Measurements from ENCODE around the gene EPB41L4B.

EPB41L4B gene

GRCh38 chr9:109283012-109283411, 37.8 kb downstream of the EPB41L4B start:
- DNase-seq (ENCODE audit: low read depth in 2 of 2): no peak
- no peak for TF ChIP-seq CTCF (IDR thresholded peaks at IDR 0.05; ENCODE audit: low read depth, low read length)
- no peak overlapping the region for H3K4me3 ChIP-seq (replicated peaks in 1 of 2; ENCODE audit: low read depth in 2 of 2, low read length in 2 of 2)

GRCh38 chr9:109282302-109282701, 38.6 kb downstream of the EPB41L4B start:
- no peak overlapping the region for H3K4me3 ChIP-seq (replicated peaks in 1 of 2; ENCODE audit: low read depth in 2 of 2, low read length in 2 of 2)
- TF ChIP-seq CTCF (IDR thresholded peaks at IDR 0.05; ENCODE audit: low read depth, low read length): no peak
- DNase-seq (ENCODE audit: low read depth in 2 of 2): no peak

- no peak overlapping the region for H3K4me3 ChIP-seq (replicated peaks in 1 of 2; ENCODE audit: low read depth in 2 of 2, low read length in 2 of 2)
- no peak for TF ChIP-seq CTCF (IDR thresholded peaks at IDR 0.05; ENCODE audit: low read depth, low read length)
- DNase-seq (ENCODE audit: low read depth in 2 of 2): no peak
These were observed 39.3 kb downstream of the EPB41L4B start for GRCh38 chr9:109281518-109281917.

GRCh38 chr9:109278848-109279247, 42.0 kb downstream of the EPB41L4B start:
- no peak overlapping the region for H3K4me3 ChIP-seq (replicated peaks in 1 of 2; ENCODE audit: low read depth in 2 of 2, low read length in 2 of 2)
- DNase-seq (ENCODE audit: low read depth in 2 of 2): no peak
- no peak for TF ChIP-seq CTCF (IDR thresholded peaks at IDR 0.05; ENCODE audit: low read depth, low read length)

GRCh38 chr9:109278216-109278615, 42.6 kb downstream of the EPB41L4B start:
- no peak for TF ChIP-seq CTCF (IDR thresholded peaks at IDR 0.05; ENCODE audit: low read depth, low read length)
- no peak overlapping the region for H3K4me3 ChIP-seq (replicated peaks in 1 of 2; ENCODE audit: low read depth in 2 of 2, low read length in 2 of 2)
- no peak for DNase-seq (ENCODE audit: low read depth in 2 of 2)

GRCh38 chr9:109277451-109277850, 43.4 kb downstream of the EPB41L4B start:
- TF ChIP-seq CTCF (IDR thresholded peaks at IDR 0.05; ENCODE audit: low read depth, low read length): no peak
- DNase-seq (ENCODE audit: low read depth in 2 of 2): no peak
- H3K4me3 ChIP-seq (replicated peaks in 1 of 2; ENCODE audit: low read depth in 2 of 2, low read length in 2 of 2): no peak overlapping the region

All from cardiac fibroblast (primary cell).